H9 (cell line): ENCODE data around the gene RPL22L1. TPM values are rescaled to one million over a fixed set of nuclear protein-coding genes. Genes with fewer than 3 reads are reported as not detected.

Source experiments
- DNase-seq: peaks from one replicate; pipeline ENCODE4 v3.0.0-alpha.2; 2017
- H2AFZ ChIP-seq: one replicate; pipeline ENCODE4 v1.6.1; 2013; ENCODE audit warnings: mild to moderate bottlenecking, low read length, control low read depth, moderate library complexity
- H2AK5ac ChIP-seq: 2 replicates; pipeline ENCODE4 v1.6.1; 2013; ENCODE audit warnings: low read length, control low read depth, mixed read lengths; ENCODE audit not compliant: insufficient read length
- H2BK120ac ChIP-seq: one replicate; pipeline ENCODE4 v1.6.1; 2013; ENCODE audit warnings: low read depth, mild to moderate bottlenecking, low read length, control low read depth, inconsistent platforms; ENCODE audit not compliant: poor library complexity, severe bottlenecking
- H2BK12ac ChIP-seq: 2 replicates; pipeline ENCODE4 v1.6.1; 2013; ENCODE audit warnings: low read length, control low read depth, mixed read lengths, low read depth; ENCODE audit not compliant: insufficient read length
- H2BK15ac ChIP-seq: 2 replicates; pipeline ENCODE4 v1.6.1; 2013; ENCODE audit warnings: low read depth, low read length, control low read depth
- H2BK20ac ChIP-seq: one replicate; pipeline ENCODE4 v1.6.1; 2013; ENCODE audit warnings: low read depth, mild to moderate bottlenecking, low read length, control low read depth, inconsistent platforms; ENCODE audit not compliant: poor library complexity, severe bottlenecking
- H2BK5ac ChIP-seq: 2 replicates; pipeline ENCODE4 v1.6.1; 2013; ENCODE audit warnings: low read length, control low read depth, mixed read lengths; ENCODE audit not compliant: insufficient read length
- H3K14ac ChIP-seq: 2 replicates; pipeline ENCODE4 v1.6.1; 2013; ENCODE audit warnings: low read length, control low read depth; ENCODE audit not compliant: insufficient read depth
- H3K18ac ChIP-seq: 2 replicates; pipeline ENCODE4 v1.6.1; 2013; ENCODE audit warnings: low read depth, mild to moderate bottlenecking, mixed read lengths, low read length, control low read depth; ENCODE audit not compliant: insufficient read length
- H3K23ac ChIP-seq: 2 replicates; pipeline ENCODE4 v1.6.1; 2013; ENCODE audit warnings: low read length, control low read depth, mixed read lengths, low read depth; ENCODE audit not compliant: insufficient read length
- H3K23me2 ChIP-seq: 2 replicates; pipeline ENCODE4 v1.6.1; 2013; ENCODE audit warnings: low read depth, mild to moderate bottlenecking, mixed read lengths, low read length, control low read depth; ENCODE audit not compliant: insufficient read length, poor library complexity, severe bottlenecking
- H3K27ac ChIP-seq: 2 replicates; pipeline ENCODE4 v1.5.1; 2013; ENCODE audit warnings: low read length, control low read depth, mixed read lengths, low read depth; ENCODE audit not compliant: insufficient read length
- H3K27me3 ChIP-seq: 2 replicates; pipeline ENCODE4 v1.6.1; 2013; ENCODE audit warnings: low read length, control low read depth, inconsistent platforms; ENCODE audit not compliant: insufficient read depth
- H3K4ac ChIP-seq: 2 replicates; pipeline ENCODE4 v1.6.1; 2013; ENCODE audit warnings: low read depth, mild to moderate bottlenecking, control low read depth, inconsistent platforms, low read length, moderate library complexity
- H3K4me1 ChIP-seq: 2 replicates; pipeline ENCODE4 v1.6.1; 2013; ENCODE audit warnings: low read length, control low read depth, inconsistent platforms; ENCODE audit not compliant: insufficient read depth
- H3K4me2 ChIP-seq: 2 replicates; pipeline ENCODE4 v1.6.1; 2013; ENCODE audit warnings: low read length, control low read depth, mixed read lengths; ENCODE audit not compliant: insufficient read length, insufficient read depth
- H3K56ac ChIP-seq: 2 replicates; pipeline ENCODE4 v1.6.1; 2013; ENCODE audit warnings: low read depth, mild to moderate bottlenecking, mixed read lengths, low read length, control low read depth; ENCODE audit not compliant: insufficient read length
- H3K79me1 ChIP-seq: 2 replicates; pipeline ENCODE4 v1.6.1; 2013; ENCODE audit warnings: low read depth, mild to moderate bottlenecking, moderate library complexity, low read length, control low read depth, inconsistent platforms; ENCODE audit not compliant: insufficient read depth, poor library complexity, severe bottlenecking
- H3K79me2 ChIP-seq: 2 replicates; pipeline ENCODE4 v1.6.1; 2013; ENCODE audit warnings: low read length, control low read depth, inconsistent platforms; ENCODE audit not compliant: insufficient read depth
- H3K9ac ChIP-seq: 2 replicates; pipeline ENCODE4 v1.6.1; 2013; ENCODE audit warnings: low read length, control low read depth, mixed read lengths; ENCODE audit not compliant: insufficient read length; ENCODE audit errors: extremely low read depth
- H3K9me3 ChIP-seq: one replicate; pipeline ENCODE4 v1.6.1; 2013; ENCODE audit warnings: low read depth, low read length, inconsistent platforms; ENCODE audit not compliant: control insufficient read depth
- H3T11ph ChIP-seq: one replicate; pipeline ENCODE4 v1.6.1; 2013; ENCODE audit warnings: mild to moderate bottlenecking, low read length, control low read depth, inconsistent platforms
- H4K20me1 ChIP-seq: one replicate; pipeline ENCODE4 v1.6.1; 2013; ENCODE audit not compliant: control insufficient read depth, insufficient read length, insufficient read depth
- H4K5ac ChIP-seq: 2 replicates; pipeline ENCODE4 v1.6.1; 2013; ENCODE audit warnings: low read depth, mild to moderate bottlenecking, mixed read lengths, low read length, control low read depth; ENCODE audit not compliant: insufficient read length
- H4K8ac ChIP-seq: replicated peaks from 2 replicates; pipeline ENCODE4 v1.6.1; 2013; ENCODE audit warnings: low read length, control low read depth, mixed read lengths, low read depth; ENCODE audit not compliant: insufficient read length
- H4K91ac ChIP-seq: 2 replicates; pipeline ENCODE4 v1.6.1; 2013; ENCODE audit warnings: low read depth, mild to moderate bottlenecking, moderate library complexity, mixed read lengths, low read length, control low read depth; ENCODE audit not compliant: insufficient read length
- H3K27ac Mint-ChIP-seq, 3 experiments: 2 replicates in 2 of 3; 3 replicates in 1 of 3; pipeline ENCODE4 v1.8.0; 2020 to 2021; ENCODE audit warnings: mixed read lengths in 3 of 3, mild to moderate bottlenecking in 1 of 3, moderate library complexity in 1 of 3
- H3K27me3 Mint-ChIP-seq: 2 replicates; pipeline ENCODE4 v1.8.0; 2021; ENCODE audit warnings: low read depth, mild to moderate bottlenecking, moderate library complexity, mixed read lengths
- H3K36me3 Mint-ChIP-seq, 3 experiments: 2 replicates in 2 of 3; 3 replicates in 1 of 3; pipeline ENCODE4 v1.8.0; 2020 to 2021; ENCODE audit warnings: low read depth in 3 of 3, mixed read lengths in 3 of 3; ENCODE audit not compliant: insufficient read depth in 1 of 3
- H3K4me1 Mint-ChIP-seq, 2 experiments: 2 replicates each; pipeline ENCODE4 v1.8.0; 2020; ENCODE audit warnings: mixed read lengths in 2 of 2
- H3K4me3 Mint-ChIP-seq, 2 experiments: 2 replicates in 1 of 2; 3 replicates in 1 of 2; pipeline ENCODE4 v1.8.0; 2020 to 2021; ENCODE audit warnings: mild to moderate bottlenecking in 2 of 2, mixed read lengths in 2 of 2, moderate library complexity in 1 of 2
- H3K9me3 Mint-ChIP-seq, 2 experiments: 2 replicates in 1 of 2; 3 replicates in 1 of 2; pipeline ENCODE4 v1.8.0; 2020; ENCODE audit warnings: mild to moderate bottlenecking in 2 of 2, mixed read lengths in 2 of 2, moderate library complexity in 1 of 2
- total RNA-seq: library from RNA; stranded (reverse); gene quantifications from 2 replicates; pipeline ENCODE4 v1.2.1, GENCODE V29; 2021
- TF ChIP-seq, protein P1 (sequence below): fragments of 200-600 bp; sonication (generic); conservative IDR thresholded peaks from 3 replicates; pipeline ENCODE4 v1.8.0; 2021; ENCODE audit warnings: antibody characterized with exemption, mild to moderate bottlenecking

The RPL22L1 gene
- total RNA-seq, 1 experiment from 2014 or later = 100 TPM

DNA sequence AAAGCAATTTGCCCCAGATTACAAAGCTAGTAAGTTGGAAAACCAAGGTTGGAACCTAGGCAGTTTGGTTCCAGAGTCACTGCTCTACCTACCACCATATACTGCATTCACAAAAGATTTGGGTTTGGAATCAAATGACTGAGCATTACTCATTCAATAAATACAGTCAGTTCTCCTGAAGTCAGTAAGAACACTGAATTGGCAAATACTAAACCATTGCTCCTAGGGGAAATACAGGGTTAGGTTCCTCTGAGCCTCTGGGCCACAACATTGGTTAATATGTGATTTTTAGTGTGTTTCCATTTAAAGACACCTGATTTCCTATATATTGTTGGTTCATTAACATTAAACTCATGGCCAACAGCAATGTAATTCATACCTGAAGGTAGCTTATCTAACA is 40.5 kb upstream of the RPL22L1 start:
- no peak overlapping the region for H3K18ac ChIP-seq
- H3T11ph ChIP-seq = no peak overlapping the region
- H2BK12ac ChIP-seq = no peak overlapping the region
- no peak overlapping the region for H3K27ac ChIP-seq
- H3K14ac ChIP-seq = no peak overlapping the region
- no peaks in the 10 kb centered on the region for H3K9me3 ChIP-seq
- no peak overlapping the region for H2BK5ac ChIP-seq
- no peak overlapping the region for H2AFZ ChIP-seq
- no peak overlapping the region for H4K8ac ChIP-seq
- TF ChIP-seq, protein P1, sequence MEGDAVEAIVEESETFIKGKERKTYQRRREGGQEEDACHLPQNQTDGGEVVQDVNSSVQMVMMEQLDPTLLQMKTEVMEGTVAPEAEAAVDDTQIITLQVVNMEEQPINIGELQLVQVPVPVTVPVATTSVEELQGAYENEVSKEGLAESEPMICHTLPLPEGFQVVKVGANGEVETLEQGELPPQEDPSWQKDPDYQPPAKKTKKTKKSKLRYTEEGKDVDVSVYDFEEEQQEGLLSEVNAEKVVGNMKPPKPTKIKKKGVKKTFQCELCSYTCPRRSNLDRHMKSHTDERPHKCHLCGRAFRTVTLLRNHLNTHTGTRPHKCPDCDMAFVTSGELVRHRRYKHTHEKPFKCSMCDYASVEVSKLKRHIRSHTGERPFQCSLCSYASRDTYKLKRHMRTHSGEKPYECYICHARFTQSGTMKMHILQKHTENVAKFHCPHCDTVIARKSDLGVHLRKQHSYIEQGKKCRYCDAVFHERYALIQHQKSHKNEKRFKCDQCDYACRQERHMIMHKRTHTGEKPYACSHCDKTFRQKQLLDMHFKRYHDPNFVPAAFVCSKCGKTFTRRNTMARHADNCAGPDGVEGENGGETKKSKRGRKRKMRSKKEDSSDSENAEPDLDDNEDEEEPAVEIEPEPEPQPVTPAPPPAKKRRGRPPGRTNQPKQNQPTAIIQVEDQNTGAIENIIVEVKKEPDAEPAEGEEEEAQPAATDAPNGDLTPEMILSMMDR = no peak
- Mint-ChIP-seq H3K4me3 (no peak overlapping the region), H3K9me3 (peaks cover 11 to 15% of the 10 kb centered on the region in 2 experiments), H3K4me1 (peaks cover 14 to 15% of the 10 kb centered on the region in 2 experiments), H3K27me3 (peaks cover 34% of the 10 kb centered on the region), H3K36me3 (peaks cover 6 to 10% (median 7%) of the 10 kb centered on the region in 3 experiments; a peak in 6 of 7 replicates), H3K27ac (no peak overlapping the region)
- H2BK15ac ChIP-seq = no peak overlapping the region
- H3K23me2 ChIP-seq = peaks cover 5% of the 10 kb centered on the region
- no peak overlapping the region for H2BK120ac ChIP-seq
- no peak overlapping the region for H4K5ac ChIP-seq
- H4K91ac ChIP-seq = no peak overlapping the region
- no peak overlapping the region for H3K23ac ChIP-seq
- H3K79me2 ChIP-seq = no peaks in the 10 kb centered on the region
- H3K4me2 ChIP-seq = no peak overlapping the region
- no peak overlapping the region for H3K9ac ChIP-seq
- no peak overlapping the region for H2BK20ac ChIP-seq
- no peaks in the 10 kb centered on the region for H4K20me1 ChIP-seq
- no peak overlapping the region for H3K56ac ChIP-seq
- H3K79me1 ChIP-seq = no peaks in the 10 kb centered on the region
- H2AK5ac ChIP-seq = no peak overlapping the region
- H3K27me3 ChIP-seq = no peaks in the 10 kb centered on the region; the same call in 1 of the 2 replicates
- no peaks in the 10 kb centered on the region; the same call in 1 of the 2 replicates for H3K4me1 ChIP-seq
- DNase-seq = no peak
- no peak overlapping the region for H3K4ac ChIP-seq
